Activated naive CD4-positive, alpha-beta T cell treated with anti-CD3 and anti-CD28 coated beads, Interleukin-2, amount 50 U/mL, for 24 hours (primary cell): ENCODE data around the gene ZNF764.
A peak's percentile ranks its signal among the peaks of the same experiment; 100 is the strongest.
"Not testable (repeated sequence)": the region's sequence is repeated elsewhere in the genome, so short reads cannot be mapped to it uniquely, and the experiment has no call there.

Experiments
- H3K27ac Mint-ChIP-seq: one replicate; pipeline ENCODE4 v1.8.0; 2021; ENCODE audit warnings: mild to moderate bottlenecking, mixed read lengths
- H3K27me3 Mint-ChIP-seq: one replicate; pipeline ENCODE4 v1.8.0; 2021; ENCODE audit warnings: mixed read lengths
- H3K36me3 Mint-ChIP-seq: one replicate; pipeline ENCODE4 v1.8.0; 2021; ENCODE audit warnings: mixed read lengths
- H3K4me1 Mint-ChIP-seq: one replicate; pipeline ENCODE4 v1.8.0; 2021; ENCODE audit warnings: mixed read lengths
- H3K4me3 Mint-ChIP-seq: one replicate; pipeline ENCODE4 v1.8.0; 2021; ENCODE audit warnings: mild to moderate bottlenecking, mixed read lengths
- H3K9me3 Mint-ChIP-seq: one replicate; pipeline ENCODE4 v1.8.0; 2021; ENCODE audit warnings: mixed read lengths

Gene ZNF764

GRCh38 chr16:30557957-30558788 lies at the start of gene ZNF764:
TSS of gene ZNF764 (minus strand) at chr16:30558374. CDS start at chr16:30558182, 192 bp downstream.
- Mint-ChIP-seq H3K9me3 (no peaks in the 10 kb centered on the region), H3K36me3 (peaks cover 4% of the 10 kb centered on the region), H3K27ac (peak within 1 kb of the TSS; percentile 94), H3K27me3 (no peaks in the 10 kb centered on the region), H3K4me3 (peak within 1 kb of the TSS; percentile 91), H3K4me1 (peaks cover 46% of the 10 kb centered on the region)

GRCh38 chr16:30606004-30606403 lies 47.8 kb upstream of the ZNF764 start:
- Mint-ChIP-seq H3K4me1 (peaks cover 27% of the 10 kb centered on the region), H3K4me3 (no peak overlapping the region), H3K27me3 (no peaks in the 10 kb centered on the region), H3K9me3 (no peaks in the 10 kb centered on the region), H3K27ac (no peak overlapping the region), H3K36me3 (peaks cover 8% of the 10 kb centered on the region)

- Mint-ChIP-seq H3K36me3 (peaks cover 8% of the 10 kb centered on the region), H3K4me1 (peaks cover 23% of the 10 kb centered on the region), H3K27me3 (no peaks in the 10 kb centered on the region), H3K4me3 (no peak overlapping the region), H3K27ac (peak overlapping the region; percentile 59), H3K9me3 (no peaks in the 10 kb centered on the region)
Measured at GRCh38 chr16:30605158-30605557, 47.0 kb upstream of the ZNF764 start.

- no peaks in the 10 kb centered on the region for H3K27me3 Mint-ChIP-seq
- H3K27ac Mint-ChIP-seq, result no peak overlapping the region
- peaks cover 8% of the 10 kb centered on the region for H3K36me3 Mint-ChIP-seq
- H3K4me3 Mint-ChIP-seq, result no peak overlapping the region
- H3K9me3 Mint-ChIP-seq, result no peaks in the 10 kb centered on the region
- H3K4me1 Mint-ChIP-seq, result peaks cover 22% of the 10 kb centered on the region
Measured at GRCh38 chr16:30604316-30604947, 46.3 kb upstream of the ZNF764 start.

- H3K9me3 Mint-ChIP-seq, result no peaks in the 10 kb centered on the region
- no peaks in the 10 kb centered on the region for H3K27me3 Mint-ChIP-seq
- peaks cover 8% of the 10 kb centered on the region for H3K36me3 Mint-ChIP-seq
- H3K4me1 Mint-ChIP-seq, result peaks cover 18% of the 10 kb centered on the region
- H3K4me3 Mint-ChIP-seq, result no peak overlapping the region
- no peak overlapping the region for H3K27ac Mint-ChIP-seq
Measured at GRCh38 chr16:30603945-30604315, 45.8 kb upstream of the ZNF764 start.

GRCh38 chr16:30602616-30603277 lies 44.6 kb upstream of the ZNF764 start:
- no peak overlapping the region for H3K4me3 Mint-ChIP-seq
- no peak overlapping the region for H3K27ac Mint-ChIP-seq
- H3K27me3 Mint-ChIP-seq, result no peaks in the 10 kb centered on the region
- H3K4me1 Mint-ChIP-seq, result peaks cover 13% of the 10 kb centered on the region
- peaks cover 7% of the 10 kb centered on the region for H3K36me3 Mint-ChIP-seq
- no peaks in the 10 kb centered on the region for H3K9me3 Mint-ChIP-seq

GRCh38 chr16:30601966-30602365 lies 43.8 kb upstream of the ZNF764 start:
- Mint-ChIP-seq H3K4me1 (peaks cover 8% of the 10 kb centered on the region), H3K27ac (peak overlapping the region; percentile 68), H3K9me3 (no peaks in the 10 kb centered on the region), H3K4me3 (no peak overlapping the region), H3K36me3 (peaks cover 7% of the 10 kb centered on the region), H3K27me3 (no peaks in the 10 kb centered on the region)

GRCh38 chr16:30600929-30601328 lies 42.8 kb upstream of the ZNF764 start:
- peaks cover 1% of the 10 kb centered on the region for H3K36me3 Mint-ChIP-seq
- H3K4me1 Mint-ChIP-seq, result peaks cover 5% of the 10 kb centered on the region
- no peaks in the 10 kb centered on the region for H3K9me3 Mint-ChIP-seq
- H3K27ac Mint-ChIP-seq, result no peak overlapping the region
- no peaks in the 10 kb centered on the region for H3K27me3 Mint-ChIP-seq
- no peak overlapping the region for H3K4me3 Mint-ChIP-seq

- Mint-ChIP-seq H3K9me3 (no peaks in the 10 kb centered on the region), H3K4me1 (peaks cover 5% of the 10 kb centered on the region), H3K27me3 (no peaks in the 10 kb centered on the region), H3K36me3 (peaks cover 1% of the 10 kb centered on the region), H3K27ac (no peak overlapping the region), H3K4me3 (no peak overlapping the region)
Measured at GRCh38 chr16:30600215-30600614, 42.0 kb upstream of the ZNF764 start.

- Mint-ChIP-seq H3K27me3 (no peaks in the 10 kb centered on the region), H3K9me3 (no peaks in the 10 kb centered on the region), H3K4me1 (peaks cover 2% of the 10 kb centered on the region), H3K27ac (no peak overlapping the region), H3K36me3 (no peaks in the 10 kb centered on the region), H3K4me3 (no peak overlapping the region)
Measured at GRCh38 chr16:30592871-30593270, 34.7 kb upstream of the ZNF764 start.

- H3K27ac Mint-ChIP-seq, H3K4me3 Mint-ChIP-seq, H3K27me3 Mint-ChIP-seq, H3K36me3 Mint-ChIP-seq, H3K9me3 Mint-ChIP-seq: not testable (repeated sequence)
- H3K4me1 Mint-ChIP-seq, result peaks cover 11% of the 10 kb centered on the region
Measured at GRCh38 chr16:30590869-30591268, 32.7 kb upstream of the ZNF764 start.

GRCh38 chr16:30589582-30589981 lies 31.4 kb upstream of the ZNF764 start:
- H3K27ac Mint-ChIP-seq, H3K27me3 Mint-ChIP-seq, H3K4me3 Mint-ChIP-seq, H3K9me3 Mint-ChIP-seq, H3K36me3 Mint-ChIP-seq: not testable (repeated sequence)
- peaks cover 20% of the 10 kb centered on the region for H3K4me1 Mint-ChIP-seq

GRCh38 chr16:30588651-30589050 lies 30.5 kb upstream of the ZNF764 start:
- H3K4me3 Mint-ChIP-seq, result no peak overlapping the region
- peaks cover 23% of the 10 kb centered on the region for H3K4me1 Mint-ChIP-seq
- H3K27ac Mint-ChIP-seq, result no peak overlapping the region
- no peaks in the 10 kb centered on the region for H3K9me3 Mint-ChIP-seq
- peaks cover 3% of the 10 kb centered on the region for H3K36me3 Mint-ChIP-seq
- H3K27me3 Mint-ChIP-seq, result no peaks in the 10 kb centered on the region

- Mint-ChIP-seq H3K36me3 (peaks cover 5% of the 10 kb centered on the region), H3K27me3 (no peaks in the 10 kb centered on the region), H3K9me3 (no peaks in the 10 kb centered on the region), H3K4me3 (peak within 1 kb of the TSS; percentile 94), H3K4me1 (peaks cover 35% of the 10 kb centered on the region), H3K27ac (peak within 1 kb of the TSS; percentile 98)
Measured at GRCh38 chr16:30585400-30586191, 27.4 kb upstream of the ZNF764 start, which contains the start of gene ZNF785. TSS of gene ZNF785 (minus strand) at chr16:30585697. CDS start at chr16:30585611, 86 bp downstream.

GRCh38 chr16:30585022-30585399 lies 26.8 kb upstream of the ZNF764 start:
- peaks cover 5% of the 10 kb centered on the region for H3K36me3 Mint-ChIP-seq
- no peaks in the 10 kb centered on the region for H3K9me3 Mint-ChIP-seq
- H3K4me3 Mint-ChIP-seq, result peak overlapping the region; percentile 94
- H3K27me3 Mint-ChIP-seq, result no peaks in the 10 kb centered on the region
- H3K27ac Mint-ChIP-seq, result peak overlapping the region; percentile 81
- H3K4me1 Mint-ChIP-seq, result peaks cover 35% of the 10 kb centered on the region
